ENCODE measurements around the gene NHP2. TPM values are rescaled to one million over a fixed set of nuclear protein-coding genes. Genes with fewer than 3 reads are reported as not detected.

Gene NHP2
- total RNA-seq, 2 experiments from 2014 or later = 42.2 to 44.5 TPM

DNA sequence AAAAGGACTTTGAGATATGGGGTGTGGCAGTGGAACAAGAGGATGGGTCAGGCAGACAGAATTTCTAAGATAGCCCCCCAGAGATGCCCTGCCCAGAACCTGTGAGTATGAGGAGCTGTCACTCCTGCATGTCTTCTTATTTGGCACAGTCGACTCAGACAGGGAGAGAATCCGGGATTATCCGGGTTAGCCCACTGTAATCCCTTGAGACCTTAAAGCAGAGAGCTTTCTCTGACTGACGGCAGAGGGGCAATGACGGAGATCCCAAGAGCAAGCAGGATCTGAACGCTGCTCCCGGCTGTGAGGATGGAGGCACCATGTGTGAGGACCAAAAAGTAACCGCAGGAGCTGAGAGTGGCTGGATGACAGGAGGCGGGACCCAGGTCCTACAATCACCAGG lies 8.8 kb upstream of the NHP2 start:
- POLR2A ChIA-PET = interaction anchor here (1.0 kb wide), 1 partner anchor 87 kb away, joined by 4 read pairs; no protein-coding TSS in a partner anchor
- CTCF ChIA-PET = interaction anchor here (1.4 kb wide), 1 partner anchor 87 kb away, joined by 4 read pairs; no protein-coding TSS in a partner anchor
- Histone ChIP-seq H3K9me3 (ENCODE audit: control insufficient read depth in 1 of 2, insufficient read depth in 1 of 2, low read length in 2 of 2) (no peaks in the 10 kb centered on the region), H3K4me1 (ENCODE audit: insufficient read depth, low read length) (peaks cover 7% of the 10 kb centered on the region), H3K4me3 (ENCODE audit: low read length) (no peak overlapping the region), H3K27ac (ENCODE audit: low read depth in 1 of 2, low read length in 2 of 2) (no peak overlapping the region), H3K36me3 (ENCODE audit: insufficient read depth, low read length) (no peaks in the 10 kb centered on the region), H3K27me3 (ENCODE audit: control insufficient read depth in 1 of 2, insufficient read depth in 2 of 2, low read length in 2 of 2) (no peaks in the 10 kb centered on the region)
- no peak for ATAC-seq (ENCODE audit: poor library complexity)
- Mint-ChIP-seq H3K27me3 (peaks cover 18% of the 10 kb centered on the region), H3K4me3 (no peak overlapping the region), H3K36me3 (ENCODE audit: low read depth) (no peaks in the 10 kb centered on the region), H3K4me1 (ENCODE audit: low read depth) (peaks cover 10% of the 10 kb centered on the region), H3K27ac (no peak overlapping the region), H3K9me3 (no peaks in the 10 kb centered on the region)
- no peak for DNase-seq
- intact Hi-C loops (cut with DNase I, micrococcal nuclease) = no loop called here
- TF ChIP-seq, protein P1, sequence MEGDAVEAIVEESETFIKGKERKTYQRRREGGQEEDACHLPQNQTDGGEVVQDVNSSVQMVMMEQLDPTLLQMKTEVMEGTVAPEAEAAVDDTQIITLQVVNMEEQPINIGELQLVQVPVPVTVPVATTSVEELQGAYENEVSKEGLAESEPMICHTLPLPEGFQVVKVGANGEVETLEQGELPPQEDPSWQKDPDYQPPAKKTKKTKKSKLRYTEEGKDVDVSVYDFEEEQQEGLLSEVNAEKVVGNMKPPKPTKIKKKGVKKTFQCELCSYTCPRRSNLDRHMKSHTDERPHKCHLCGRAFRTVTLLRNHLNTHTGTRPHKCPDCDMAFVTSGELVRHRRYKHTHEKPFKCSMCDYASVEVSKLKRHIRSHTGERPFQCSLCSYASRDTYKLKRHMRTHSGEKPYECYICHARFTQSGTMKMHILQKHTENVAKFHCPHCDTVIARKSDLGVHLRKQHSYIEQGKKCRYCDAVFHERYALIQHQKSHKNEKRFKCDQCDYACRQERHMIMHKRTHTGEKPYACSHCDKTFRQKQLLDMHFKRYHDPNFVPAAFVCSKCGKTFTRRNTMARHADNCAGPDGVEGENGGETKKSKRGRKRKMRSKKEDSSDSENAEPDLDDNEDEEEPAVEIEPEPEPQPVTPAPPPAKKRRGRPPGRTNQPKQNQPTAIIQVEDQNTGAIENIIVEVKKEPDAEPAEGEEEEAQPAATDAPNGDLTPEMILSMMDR (IDR thresholded peaks at IDR 0.05) = no peak

DNA sequence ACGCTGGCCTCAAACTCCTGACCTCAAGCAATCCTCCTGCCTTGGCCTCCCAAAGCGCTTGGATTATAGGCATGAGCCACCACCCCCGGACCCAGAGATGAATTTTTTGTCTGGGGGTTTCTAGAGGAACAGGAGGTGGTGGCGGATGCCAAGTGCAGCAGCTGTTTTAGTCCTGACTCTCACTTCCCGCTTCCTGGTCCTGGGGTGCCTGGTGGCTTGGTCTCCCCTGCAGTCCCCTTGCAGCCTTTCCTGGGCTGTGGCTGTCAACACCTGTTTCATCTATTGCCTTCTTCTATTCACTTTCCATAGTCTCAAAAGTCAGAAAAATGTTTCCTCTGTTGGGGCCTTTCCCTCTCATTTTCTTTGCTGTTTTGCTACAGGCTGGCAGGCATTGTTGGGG lies 6.5 kb upstream of the NHP2 start:
- Mint-ChIP-seq H3K4me1 (ENCODE audit: low read depth) (peaks cover 10% of the 10 kb centered on the region), H3K27ac (no peak overlapping the region), H3K36me3 (ENCODE audit: low read depth) (no peaks in the 10 kb centered on the region), H3K4me3 (no peak overlapping the region), H3K9me3 (no peaks in the 10 kb centered on the region), H3K27me3 (peaks cover 18% of the 10 kb centered on the region)
- DNase-seq = peak in 1 of 14 experiments; percentile 12
- ChIA-PET CTCF (interaction anchor here (0.6 to 1.7 kb wide), 3 partner anchors 12 to 84 kb away, joined by 3 to 5 read pairs (median 4); no protein-coding TSS in a partner anchor), POLR2A (no interaction called here)
- intact Hi-C loops (cut with DNase I, micrococcal nuclease) = no loop called here
- Histone ChIP-seq H3K36me3 (ENCODE audit: insufficient read depth, low read length) (no peaks in the 10 kb centered on the region), H3K4me3 (ENCODE audit: low read length) (no peak overlapping the region), H3K4me1 (ENCODE audit: insufficient read depth, low read length) (peaks cover 7% of the 10 kb centered on the region), H3K27me3 (ENCODE audit: control insufficient read depth in 1 of 2, insufficient read depth in 2 of 2, low read length in 2 of 2) (no peaks in the 10 kb centered on the region), H3K27ac (ENCODE audit: low read depth in 1 of 2, low read length in 2 of 2) (no peak overlapping the region), H3K9me3 (ENCODE audit: control insufficient read depth in 1 of 2, insufficient read depth in 1 of 2, low read length in 2 of 2) (no peaks in the 10 kb centered on the region)
- no peak for ATAC-seq (ENCODE audit: poor library complexity)
- TF ChIP-seq, protein P1 (IDR thresholded peaks at IDR 0.05) = no peak

- Histone ChIP-seq H3K4me1 (ENCODE audit: insufficient read depth, low read length) (peaks cover 30% of the 10 kb centered on the region), H3K27ac (ENCODE audit: low read depth in 1 of 2, low read length in 2 of 2) (no peak overlapping the region), H3K4me3 (ENCODE audit: low read length) (no peak overlapping the region), H3K36me3 (ENCODE audit: insufficient read depth, low read length) (peaks cover 20% of the 10 kb centered on the region), H3K27me3 (ENCODE audit: control insufficient read depth in 1 of 2, insufficient read depth in 2 of 2, low read length in 2 of 2) (no peaks in the 10 kb centered on the region), H3K9me3 (ENCODE audit: control insufficient read depth in 1 of 2, insufficient read depth in 1 of 2, low read length in 2 of 2) (no peaks in the 10 kb centered on the region)
- H3K27ac Mint-ChIP-seq = no peak overlapping the region
- TF ChIP-seq, protein P1 (IDR thresholded peaks at IDR 0.05) = no peak
- H3K9me3 Mint-ChIP-seq = no peaks in the 10 kb centered on the region
- no peaks in the 10 kb centered on the region for H3K27me3 Mint-ChIP-seq
- CTCF ChIA-PET = no interaction called here
- ATAC-seq (ENCODE audit: poor library complexity) (no peak), DNase-seq (no peak)
- intact Hi-C loops (cut with DNase I, micrococcal nuclease) = loop anchor here in 1 of 2 experiments (10.0 kb wide), 1 partner anchor 850 kb away; the partner anchor contains the start of genes PRELID1 and RAB24
- H3K4me3 Mint-ChIP-seq = peak overlapping the region; percentile 91
- H3K4me1 Mint-ChIP-seq (ENCODE audit: low read depth) = peaks cover 24% of the 10 kb centered on the region
- POLR2A ChIA-PET = no interaction called here
- peaks cover 27% of the 10 kb centered on the region for H3K36me3 Mint-ChIP-seq (ENCODE audit: low read depth)
These were observed 1.4 kb upstream of the NHP2 start for GRCh38 chr5:178155065-178155464.

Measured in CD4-positive, alpha-beta T cell (primary cell).